Panc1 (cell line): Measurements from ENCODE around the gene NAA38.

Experiments
- CTCF ChIP-seq: fragments of 450-650 bp; IDR thresholded peaks from 2 replicates; pipeline ENCODE4 v1.5.1; 2017; ENCODE audit warnings: mild to moderate bottlenecking
- POLR2AphosphoS5 ChIP-seq: IDR thresholded peaks from 2 replicates; pipeline ENCODE4 v1.6.1; 2012; ENCODE audit warnings: mild to moderate bottlenecking, low read depth, low read length, moderate library complexity
- REST ChIP-seq, 2 experiments: IDR thresholded peaks; 2 replicates each; pipeline ENCODE4 v1.6.1; 2011 to 2012; ENCODE audit warnings: low read depth in 2 of 2, control low read depth in 1 of 2, low read length in 1 of 2, mild to moderate bottlenecking in 1 of 2, moderate library complexity in 1 of 2; ENCODE audit not compliant: insufficient read depth in 1 of 2
- SIN3A ChIP-seq: IDR thresholded peaks from 2 replicates; pipeline ENCODE4 v1.6.1; 2012; ENCODE audit warnings: low read depth, mild to moderate bottlenecking, low read length, moderate library complexity, borderline replicate concordance; ENCODE audit not compliant: insufficient read depth

GRCh38 chr17:7855660-7856010 is 1.7 kb downstream of the NAA38 start:
- TF ChIP-seq POLR2AphosphoS5 (no peak), CTCF (no peak), SIN3A (no peak), REST (IDR thresholded peaks at IDR 0.05; ENCODE audit: insufficient read depth in 1 of 2, low read depth in 2 of 2, low read length in 1 of 2) (no peak)
